Lung (tissue), 12 donors: Measurements from ENCODE around the gene TLE2. TPM values are rescaled to one million over a fixed set of nuclear protein-coding genes. Genes with fewer than 3 reads are reported as not detected.

ENCODE experiments used
- ATAC-seq: fragments of 200-7000 bp; cut with Tn5 transposase; one replicate; pipeline ENCODE4 v1.9.1; 2020; ENCODE audit warnings: moderate number of reproducible peaks; ENCODE audit not compliant: insufficient read depth, low FRiP score
- DNase-seq, 3 donors: peaks; one replicate each; pipeline ENCODE4 v3.0.0-alpha.2; 2013 to 2017
- H3K27ac ChIP-seq, 2 donors: one replicate each; pipeline ENCODE4 v1.5.1; 2013; ENCODE audit warnings: mild to moderate bottlenecking in 2 of 2, moderate library complexity in 2 of 2, control low read depth in 1 of 2, inconsistent platforms in 1 of 2, low read depth in 1 of 2, low read length in 1 of 2
- H3K27me3 ChIP-seq, 3 donors: one replicate each; pipeline ENCODE4 v1.5.1; 2013; ENCODE audit warnings: low read length in 2 of 3; ENCODE audit not compliant: control insufficient read depth in 3 of 3, insufficient read depth in 3 of 3
- H3K36me3 ChIP-seq, 4 donors: one replicate each; pipeline ENCODE4 v1.5.1; 2013; ENCODE audit warnings: low read length in 4 of 4, mild to moderate bottlenecking in 1 of 4, moderate library complexity in 1 of 4; ENCODE audit not compliant: control insufficient read depth in 4 of 4, insufficient read depth in 4 of 4
- H3K4me1 ChIP-seq, 5 donors: one replicate each; pipeline ENCODE4 v1.5.1; 2013; ENCODE audit warnings: low read length in 5 of 5, mild to moderate bottlenecking in 2 of 5, moderate library complexity in 1 of 5; ENCODE audit not compliant: control insufficient read depth in 5 of 5, insufficient read depth in 5 of 5
- H3K4me3 ChIP-seq: one replicate; pipeline ENCODE4 v1.5.1; 2013; ENCODE audit warnings: mild to moderate bottlenecking, control low read depth, moderate library complexity
- H3K9ac ChIP-seq, 2 donors: one replicate each; pipeline ENCODE4 v1.5.1; 2013; ENCODE audit warnings: low read length in 2 of 2, control low read depth in 1 of 2; ENCODE audit not compliant: insufficient read depth in 1 of 2
- H3K9me3 ChIP-seq, 4 donors: one replicate each; pipeline ENCODE4 v1.5.1; 2013; ENCODE audit warnings: low read length in 3 of 4, mild to moderate bottlenecking in 1 of 4, moderate library complexity in 1 of 4; ENCODE audit not compliant: control insufficient read depth in 4 of 4, insufficient read depth in 3 of 4
- WGBS, 2 donors: extraction: QIAGEN DNeasy Blood & Tissue Kit; methylation state at CpG; one replicate each; pipeline ENCODE4 v1.1.7; 2013; 5-methylcytosine and 5-hydroxymethylcytosine counted together
- polyA plus RNA-seq, 2 donors: library from polyadenylated mRNA; stranded (reverse); fragments of 200-250 nt; gene quantifications; one replicate each; pipeline ENCODE4 v1.2.1, GENCODE V29; 2013
- total RNA-seq, 2 donors: library from RNA; depleted of rRNA in 1 of 2; stranded (reverse); fragments of >200 nt in 1 of 2; gene quantifications; one replicate each; pipeline ENCODE4 v1.2.1, GENCODE V29; 2014 to 2021
- TF ChIP-seq, protein P1 (sequence below): IDR thresholded peaks from 2 replicates; pipeline ENCODE4 v1.5.1; 2012; ENCODE audit warnings: mild to moderate bottlenecking; ENCODE audit errors: control extremely low read depth, extremely low read depth
- donor health status: control.
- donor health status: control.
- donor health status: Bipolar disorder and iron deficiency.
- donor health status: healthy.
- donor health status: DM: yes; HTN: yes; CAD: no.

The TLE2 gene
- total and polyA plus RNA-seq, 4 donors = 30.8 to 47.1 (median 39.2) TPM

DNA sequence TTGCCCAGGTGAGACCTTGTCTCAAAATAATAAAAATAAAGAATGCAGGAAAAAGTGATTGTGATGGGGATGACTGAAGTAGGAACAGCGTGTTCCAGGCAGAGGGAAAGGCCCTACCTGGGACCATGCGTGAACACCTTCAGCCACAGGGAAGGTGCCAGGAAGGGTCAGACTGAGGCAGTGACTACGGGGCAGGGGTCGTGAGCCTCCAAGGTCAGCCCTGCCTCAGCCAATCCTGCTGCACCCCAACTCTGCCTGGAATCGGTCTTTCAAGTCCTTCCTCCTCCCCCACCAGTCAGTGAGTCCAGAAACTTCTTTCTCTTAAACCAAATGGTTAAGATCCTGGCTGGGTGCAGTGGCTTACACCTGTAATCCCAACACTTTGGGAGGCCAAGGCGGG lies 16.1 kb upstream of the TLE2 start:
- H3K9ac ChIP-seq = no peak overlapping the region
- no peaks in the 10 kb centered on the region for H3K36me3 ChIP-seq
- H3K4me1 ChIP-seq = peaks cover 0 to 28% (median 3%) of the 10 kb centered on the region in 5 donors
- no peaks in the 10 kb centered on the region for H3K27me3 ChIP-seq
- H3K9me3 ChIP-seq = no peaks in the 10 kb centered on the region
- no peak for ATAC-seq
- DNase-seq = no peak
- 89 to 97% methylated on average over 6 of the region's 6 CpGs for WGBS, 2 donors
- H3K27ac ChIP-seq = no peak overlapping the region
- no peak overlapping the region for H3K4me3 ChIP-seq
- TF ChIP-seq, protein P1, sequence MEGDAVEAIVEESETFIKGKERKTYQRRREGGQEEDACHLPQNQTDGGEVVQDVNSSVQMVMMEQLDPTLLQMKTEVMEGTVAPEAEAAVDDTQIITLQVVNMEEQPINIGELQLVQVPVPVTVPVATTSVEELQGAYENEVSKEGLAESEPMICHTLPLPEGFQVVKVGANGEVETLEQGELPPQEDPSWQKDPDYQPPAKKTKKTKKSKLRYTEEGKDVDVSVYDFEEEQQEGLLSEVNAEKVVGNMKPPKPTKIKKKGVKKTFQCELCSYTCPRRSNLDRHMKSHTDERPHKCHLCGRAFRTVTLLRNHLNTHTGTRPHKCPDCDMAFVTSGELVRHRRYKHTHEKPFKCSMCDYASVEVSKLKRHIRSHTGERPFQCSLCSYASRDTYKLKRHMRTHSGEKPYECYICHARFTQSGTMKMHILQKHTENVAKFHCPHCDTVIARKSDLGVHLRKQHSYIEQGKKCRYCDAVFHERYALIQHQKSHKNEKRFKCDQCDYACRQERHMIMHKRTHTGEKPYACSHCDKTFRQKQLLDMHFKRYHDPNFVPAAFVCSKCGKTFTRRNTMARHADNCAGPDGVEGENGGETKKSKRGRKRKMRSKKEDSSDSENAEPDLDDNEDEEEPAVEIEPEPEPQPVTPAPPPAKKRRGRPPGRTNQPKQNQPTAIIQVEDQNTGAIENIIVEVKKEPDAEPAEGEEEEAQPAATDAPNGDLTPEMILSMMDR = no peak

DNA sequence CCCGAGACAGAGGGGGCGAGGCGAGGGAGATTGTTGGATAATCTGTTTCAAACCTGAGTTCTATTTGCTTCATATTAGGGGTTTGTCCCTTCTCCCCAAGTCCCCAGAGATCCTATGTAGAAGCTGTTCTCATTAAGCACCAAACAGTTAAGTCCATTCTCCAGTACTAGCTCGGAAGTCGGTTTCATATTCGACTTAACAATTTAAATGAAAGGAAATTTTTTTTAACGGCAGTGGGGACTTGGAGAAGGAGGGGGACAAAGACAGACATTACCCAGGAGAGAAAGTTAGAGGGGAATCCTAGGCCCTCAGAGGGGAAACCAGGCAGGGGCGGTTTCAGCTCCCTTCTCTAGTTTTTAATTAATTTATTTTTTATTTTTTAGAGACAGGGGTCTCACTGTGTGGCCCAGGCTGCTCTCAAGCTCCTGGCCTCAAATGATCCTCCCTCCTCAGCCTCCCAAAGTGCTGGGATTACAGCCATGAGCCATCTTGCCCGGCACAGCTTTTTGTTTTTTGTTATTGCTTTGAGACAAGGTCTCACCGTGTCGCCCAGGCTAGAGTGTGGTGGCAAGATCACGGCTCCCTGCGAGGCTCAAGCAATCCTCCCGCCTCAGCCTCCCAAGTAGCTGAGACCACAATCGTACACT lies 13.7 kb upstream of the TLE2 start:
- H3K9ac ChIP-seq = peak overlapping the region in 1 of 2 donors; percentile 55
- H3K9me3 ChIP-seq = no peaks in the 10 kb centered on the region
- H3K4me3 ChIP-seq = no peak overlapping the region
- no peaks in the 10 kb centered on the region for H3K36me3 ChIP-seq
- no peak for ATAC-seq
- H3K4me1 ChIP-seq = peaks cover 0 to 22% (median 3%) of the 10 kb centered on the region in 5 donors
- no peaks in the 10 kb centered on the region for H3K27me3 ChIP-seq
- DNase-seq = peak in 2 of 3 donors; percentile 87 to 88
- 48 to 56% methylated on average over 15 of the region's 15 CpGs for WGBS, 2 donors
- TF ChIP-seq, protein P1 = no peak
- H3K27ac ChIP-seq = no peak overlapping the region

DNA sequence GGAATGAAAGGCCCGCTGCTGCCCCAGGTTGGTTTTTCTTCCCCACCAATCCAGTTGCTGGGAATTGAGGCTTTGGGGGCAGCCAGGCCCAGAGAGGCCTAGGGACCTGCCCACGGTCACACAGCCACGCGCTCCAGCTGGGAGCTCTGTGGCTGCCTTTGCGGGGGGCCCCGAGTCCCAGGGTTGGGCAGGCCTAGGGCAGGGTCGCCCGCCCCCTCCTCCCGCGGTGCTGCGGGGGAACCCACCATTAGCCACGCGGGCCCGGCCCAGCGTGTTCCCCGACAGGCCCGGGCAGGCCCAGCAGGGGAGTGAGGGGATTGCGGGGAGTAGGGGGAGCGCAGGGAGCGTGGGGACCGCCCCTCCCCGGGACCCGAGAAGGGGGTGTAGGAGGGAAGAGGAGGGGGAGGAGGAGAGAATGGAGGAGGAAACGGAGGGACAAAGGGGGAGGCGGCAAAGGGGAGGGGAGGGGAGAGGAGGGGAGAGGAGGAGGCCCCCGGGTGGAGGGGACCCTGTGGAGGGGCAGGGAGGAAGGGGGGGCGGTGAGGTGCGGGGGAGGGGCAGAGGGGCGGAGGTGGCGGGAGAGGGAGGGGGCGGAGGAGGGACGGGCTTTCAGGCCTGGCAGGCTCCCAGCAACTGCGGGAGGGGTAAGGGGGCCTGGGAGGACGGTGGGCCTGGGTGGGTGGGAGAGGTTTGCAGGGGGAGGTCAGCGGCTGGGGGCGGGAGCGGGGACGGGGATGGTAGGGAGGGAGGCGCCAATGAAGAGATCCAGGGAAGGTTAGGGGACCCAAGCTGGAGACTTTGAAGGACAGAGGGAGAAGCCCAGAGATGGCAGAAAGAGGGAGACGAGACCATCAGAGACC lies 12.9 kb upstream of the TLE2 start:
- H3K9ac ChIP-seq = peak overlapping the region in 1 of 2 donors; percentile 34
- peak; percentile 92 to 96 (median 95) for DNase-seq
- H3K27ac ChIP-seq = no peak overlapping the region

More for the DNA sequence above, 12.9 kb upstream of the TLE2 start:
- Histone ChIP-seq H3K4me1 (peaks cover 0 to 17% (median 3%) of the 10 kb centered on the region in 5 donors), H3K9me3 (no peaks in the 10 kb centered on the region), H3K27me3 (no peaks in the 10 kb centered on the region), H3K4me3 (no peak overlapping the region), H3K36me3 (no peaks in the 10 kb centered on the region)
- TF ChIP-seq, protein P1 = no peak
- no peak for ATAC-seq
- WGBS, 2 donors = 16 to 29% methylated on average over 29 to 40 of the region's 40 CpGs
